Ovary (tissue), 9 donors: ENCODE data around the gene DBF4B. TPM values are rescaled to one million over a fixed set of nuclear protein-coding genes. Genes with fewer than 3 reads are reported as not detected.
"Not testable (repeated sequence)": the region's sequence is repeated elsewhere in the genome, so short reads cannot be mapped to it uniquely, and the experiment has no call there.

Experiments used
- DNase-seq, 5 donors: peaks; one replicate each; pipeline ENCODE4 v3.0.0-alpha.2; 2019 to 2020
- H3K27ac ChIP-seq, 2 donors: fragments of 200-600 bp; one replicate each; pipeline versions ENCODE4 v1.5.1 to v1.8.0; 2019 to 2022
- H3K27me3 ChIP-seq: fragments of 200-600 bp; one replicate; pipeline ENCODE4 v1.8.0; 2022
- H3K36me3 ChIP-seq: fragments of 200-600 bp; sonication (generic); one replicate; pipeline ENCODE4 v1.5.1; 2019
- H3K4me1 ChIP-seq: one replicate; pipeline ENCODE4 v1.8.1; 2013; ENCODE audit warnings: mild to moderate bottlenecking, moderate library complexity; ENCODE audit not compliant: insufficient read depth
- H3K4me3 ChIP-seq: fragments of 200-600 bp; sonication (generic); one replicate; pipeline ENCODE4 v1.5.1; 2017
- H3K9me3 ChIP-seq, 2 donors: fragments of 200-600 bp in 1 of 2; sonication (generic) in 1 of 2; one replicate each; pipeline versions ENCODE4 v1.5.1 to v1.8.1; 2013 to 2019; ENCODE audit warnings: mild to moderate bottlenecking in 1 of 2, moderate library complexity in 1 of 2
- CTCF ChIP-seq, 3 donors: fragments of 450-650 bp in 2 of 3; fragments of 200-600 bp in 1 of 3; IDR thresholded peaks; one replicate each; pipeline versions ENCODE4 v1.5.1 to v1.8.0; 2016 to 2022; ENCODE audit warnings: antibody characterized with exemption in 3 of 3, mild to moderate bottlenecking in 1 of 3
- EP300 ChIP-seq: sonication (generic); formaldehyde crosslinking; IDR thresholded peaks from one replicate; pipeline ENCODE4 v1.6.1; 2017; ENCODE audit warnings: antibody characterized with exemption
- POLR2A ChIP-seq: fragments of 450-650 bp; IDR thresholded peaks from one replicate; pipeline ENCODE4 v1.6.1; 2017; ENCODE audit warnings: antibody characterized with exemption, mild to moderate bottlenecking, moderate library complexity
- WGBS, 3 donors: extraction: QIAGEN DNeasy Blood & Tissue Kit in 1 of 3; methylation state at CpG; one replicate each; pipeline versions ENCODE4 v1.1.5 to v1.1.7; 2013 to 2017; 5-methylcytosine and 5-hydroxymethylcytosine counted together
- intact Hi-C, 4 donors: fragments of 100-400 bp; cut with DNase I; formaldehyde crosslinking; loops; one replicate each; pipeline versions ENCODE4 v1.11.0 to v1.15.1; 2022 to 2023
- polyA plus RNA-seq, 2 donors: library from polyadenylated mRNA; stranded (reverse); fragments of 200-250 nt in 1 of 2; fragments of 350-450 nt in 1 of 2; fragmentation: Illumina TruSeq in 1 of 2; extraction: RNeasy Lipid Tissue Mini Kit (QIAGEN cat#74804) in 1 of 2; gene quantifications; one replicate each; pipeline ENCODE4 v1.2.3, GENCODE V29; 2013 to 2014
- total RNA-seq, 7 donors: library from RNA; depleted of rRNA in 2 of 7; stranded (reverse); fragments of >200 nt in 2 of 7; fragmentation: NEBNext Ultra II Directional in 3 of 7; extraction: Animal tissue kit (Norgen Biotek cat#: 25700) in 3 of 7; gene quantifications; one replicate each; pipeline versions ENCODE4 v1.1.0 to v1.2.4, GENCODE V29; 2016 to 2023
- donor health status: DM: no; HTN: no; CAD: no; lungs with moderate emphysema.
- donor health status: DM: no; HTN: no; CAD: no.
- donor health status: Bipolar disorder and iron deficiency.
- donor health status: DM: yes; HTN: yes; CAD: no.
- donor health status: DM: no; HTN: no; CAD: no.
- donor health status: DM: yes; HTN: yes; CAD: no.

DBF4B gene
- total and polyA plus RNA-seq, 9 donors: 3.1 to 9.7 (median 6.7) TPM

DNA sequence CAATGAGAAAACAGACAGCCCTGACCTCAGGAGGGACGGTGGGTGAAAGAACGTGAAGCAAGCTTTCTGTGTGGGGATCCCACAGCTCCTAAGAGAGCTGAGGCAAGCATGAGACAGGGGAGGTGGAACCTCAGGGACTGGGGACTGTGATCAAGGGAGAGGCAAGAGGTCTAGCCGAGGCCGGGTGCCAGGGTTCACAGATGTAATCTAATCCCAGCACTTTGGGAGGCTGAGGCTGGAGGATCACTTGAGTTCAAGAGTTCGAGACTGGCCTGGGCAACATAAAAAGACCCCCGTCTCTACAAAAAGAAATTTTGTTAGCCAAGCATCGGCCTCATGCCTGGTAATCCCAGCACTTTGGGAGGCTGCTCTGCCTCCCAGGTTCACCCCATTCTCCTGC lies 45.8 kb downstream of the DBF4B start:
- WGBS, 3 donors: 67 to 71% (median 70%) methylated on average over 7 of the region's 7 CpGs
- no peaks in the 10 kb centered on the region for H3K36me3 ChIP-seq

GRCh38 chr17:44755180-44755579 lies 46.7 kb downstream of the DBF4B start:
- H3K27ac ChIP-seq, H3K36me3 ChIP-seq, intact Hi-C loops, H3K27me3 ChIP-seq, H3K9me3 ChIP-seq, DNase-seq, H3K4me1 ChIP-seq, H3K4me3 ChIP-seq: not testable (repeated sequence)
- 82 to 90% (median 89%) methylated on average over 5 of the region's 5 CpGs for WGBS, 3 donors

More for the DNA sequence above, 45.8 kb downstream of the DBF4B start:
- DNase-seq: no peak
- no peak overlapping the region for H3K27ac ChIP-seq
- TF ChIP-seq POLR2A: no peak
- no peak for TF ChIP-seq EP300
- TF ChIP-seq CTCF (IDR thresholded peaks at IDR 0.05): no peak
- no peak overlapping the region for H3K4me3 ChIP-seq
- intact Hi-C loops: no loop called here
- H3K4me1 ChIP-seq: peaks cover 1% of the 10 kb centered on the region
- no peaks in the 10 kb centered on the region for H3K9me3 ChIP-seq
- no peaks in the 10 kb centered on the region for H3K27me3 ChIP-seq

GRCh38 chr17:44757045-44757917 lies 48.8 kb downstream of the DBF4B start:
- H3K27ac ChIP-seq: no peak overlapping the region
- no peaks in the 10 kb centered on the region for H3K27me3 ChIP-seq
- intact Hi-C loops: no loop called here
- no peaks in the 10 kb centered on the region for H3K9me3 ChIP-seq
- H3K4me3 ChIP-seq: no peak overlapping the region
- 78 to 88% (median 87%) methylated on average over 9 to 10 of the region's 10 CpGs for WGBS, 3 donors
- H3K36me3 ChIP-seq: no peaks in the 10 kb centered on the region
- peaks cover 4% of the 10 kb centered on the region for H3K4me1 ChIP-seq
- TF ChIP-seq CTCF (IDR thresholded peaks at IDR 0.05) (no peak), EP300 (no peak), POLR2A (no peak)
- no peak for DNase-seq

DNA sequence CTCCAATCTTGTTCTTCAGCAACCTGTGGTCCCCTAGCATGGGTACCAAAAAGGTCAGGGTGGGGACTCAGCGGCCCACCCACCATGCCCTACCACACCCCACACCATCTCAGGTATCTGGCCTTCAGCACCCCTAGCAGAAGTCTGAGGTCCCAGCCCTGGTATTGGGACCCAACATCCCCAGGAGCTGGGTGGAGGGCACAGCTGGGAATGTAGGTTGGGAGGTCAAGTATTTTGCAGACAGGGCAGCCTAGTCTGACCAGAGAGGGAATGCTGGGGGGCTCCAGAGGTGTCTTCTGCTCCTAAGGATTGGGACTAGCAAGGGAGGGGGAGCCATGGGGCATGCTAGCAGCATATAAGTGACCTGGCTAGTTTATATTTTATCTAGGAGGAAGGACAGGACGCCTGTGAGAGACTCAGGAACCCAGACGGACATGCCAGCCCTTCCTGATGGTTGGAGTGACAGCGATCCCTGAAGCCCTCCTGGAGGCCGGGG lies 49.5 kb downstream of the DBF4B start:
- no peak for TF ChIP-seq EP300
- TF ChIP-seq CTCF (IDR thresholded peaks at IDR 0.05): no peak
- no peak for TF ChIP-seq POLR2A
- Histone ChIP-seq H3K27me3 (no peaks in the 10 kb centered on the region), H3K9me3 (no peaks in the 10 kb centered on the region), H3K4me1 (peaks cover 4% of the 10 kb centered on the region), H3K36me3 (no peaks in the 10 kb centered on the region), H3K4me3 (no peak overlapping the region), H3K27ac (no peak overlapping the region)
- intact Hi-C loops: loop anchor here in 1 of 4 donors (1.0 kb wide), 1 partner anchor 49 kb away; no protein-coding TSS in a partner anchor
- DNase-seq: no peak
- WGBS, 3 donors: 68 to 79% (median 71%) methylated on average over 5 of the region's 5 CpGs
